CD4-positive, alpha-beta T cell (primary cell): ENCODE measurements around the gene CD70. TPM values are rescaled to one million over a fixed set of nuclear protein-coding genes. Genes with fewer than 3 reads are reported as not detected.
"Not testable (repeated sequence)": the region's sequence is repeated elsewhere in the genome, so short reads cannot be mapped to it uniquely, and the experiment has no call there.

Experiments
- ATAC-seq: fragments of 200-7000 bp; cut with Tn5 transposase; one replicate; pipeline ENCODE4 v1.10.0; 2022; ENCODE audit warnings: mild to moderate bottlenecking; ENCODE audit not compliant: poor library complexity
- CTCF ChIA-PET: fragments of 350-600 bp; sonication (Branson Sonifier 250); formaldehyde crosslinking; loops from one replicate; lab custom pipeline; 2021; ENCODE audit warnings: antibody characterized with exemption, inconsistent platforms; lab: Charles Lee
- POLR2A ChIA-PET: fragments of 350-600 bp; sonication (Branson Sonifier 250); formaldehyde crosslinking; loops from one replicate; lab custom pipeline; 2021; ENCODE audit warnings: antibody characterized with exemption, inconsistent platforms; lab: Charles Lee
- DNase-seq, 14 experiments: peaks; one replicate each; pipeline ENCODE4 v3.0.0-alpha.2; 2013 to 2020; ENCODE audit warnings: mixed read lengths in 2 of 14
- H3K27ac ChIP-seq, 2 donors: one replicate each; pipeline versions ENCODE4 v1.5.1 to v1.7.0; 2013; ENCODE audit warnings: low read length in 2 of 2, low read depth in 1 of 2, mild to moderate bottlenecking in 1 of 2
- H3K27me3 ChIP-seq, 2 experiments: 1 replicate in 1 of 2; 2 replicates in 1 of 2; pipeline versions ENCODE4 v1.6.1 to v1.7.0; 2013; ENCODE audit warnings: low read length in 2 of 2, control low read depth in 1 of 2, mild to moderate bottlenecking in 1 of 2, moderate library complexity in 1 of 2; ENCODE audit not compliant: insufficient read depth in 2 of 2, control insufficient read depth in 1 of 2
- H3K36me3 ChIP-seq: one replicate; pipeline ENCODE4 v1.6.1; 2013; ENCODE audit warnings: low read length, control low read depth; ENCODE audit not compliant: insufficient read depth
- H3K4me1 ChIP-seq: one replicate; pipeline ENCODE4 v1.6.1; 2013; ENCODE audit warnings: low read length, control low read depth; ENCODE audit not compliant: insufficient read depth
- H3K4me3 ChIP-seq: one replicate; pipeline ENCODE4 v1.5.1; 2013; ENCODE audit warnings: mild to moderate bottlenecking, low read length, moderate library complexity
- H3K9me3 ChIP-seq, 2 experiments: 1 replicate in 1 of 2; 2 replicates in 1 of 2; pipeline versions ENCODE4 v1.6.1 to v1.7.0; 2013; ENCODE audit warnings: low read length in 2 of 2, mild to moderate bottlenecking in 2 of 2, control low read depth in 1 of 2, moderate library complexity in 1 of 2; ENCODE audit not compliant: control insufficient read depth in 1 of 2, insufficient read depth in 1 of 2
- H3K27ac Mint-ChIP-seq: one replicate; pipeline ENCODE4 v1.8.0; 2020; ENCODE audit warnings: mixed read lengths
- H3K27me3 Mint-ChIP-seq: one replicate; pipeline ENCODE4 v1.8.0; 2021; ENCODE audit warnings: mixed read lengths
- H3K36me3 Mint-ChIP-seq: one replicate; pipeline ENCODE4 v1.8.0; 2021; ENCODE audit warnings: low read depth, mixed read lengths
- H3K4me1 Mint-ChIP-seq: one replicate; pipeline ENCODE4 v1.8.0; 2021; ENCODE audit warnings: low read depth, mixed read lengths
- H3K4me3 Mint-ChIP-seq: one replicate; pipeline ENCODE4 v1.8.0; 2020; ENCODE audit warnings: mild to moderate bottlenecking, mixed read lengths
- H3K9me3 Mint-ChIP-seq: one replicate; pipeline ENCODE4 v1.8.0; 2020; ENCODE audit warnings: mixed read lengths
- CTCF ChIP-seq: fragments of 200-600 bp; IDR thresholded peaks from one replicate; pipeline ENCODE4 v1.8.0; 2022; ENCODE audit warnings: antibody characterized with exemption, mild to moderate bottlenecking
- intact Hi-C, 2 experiments: fragments of 100-400 bp; cut with DNase I in 1 of 2; cut with micrococcal nuclease in 1 of 2; formaldehyde crosslinking; loops; one replicate each; pipeline versions ENCODE4 v1.15.1 to v1.9.0; 2023 to 2025; cut with DNase I, micrococcal nuclease
- total RNA-seq, 174 experiments: library from RNA in 2 of 174; stranded (reverse) in 2 of 174; gene quantifications; one replicate each; pipeline ENCODE4 v1.2.3 and lab custom pipeline; 2021 to 2026

CD70 gene
- total RNA-seq, 2 experiments from 2014 or later: not detected

GRCh38 chr19:6586726-6587092 is 4.2 kb downstream of the CD70 start:
- DNase-seq (no peak), ATAC-seq (no peak)
- ChIA-PET CTCF (no interaction called here), POLR2A (no interaction called here)
- Mint-ChIP-seq H3K36me3 (no peaks in the 10 kb centered on the region), H3K27ac (no peak overlapping the region), H3K9me3 (no peaks in the 10 kb centered on the region), H3K4me1 (peaks cover 48% of the 10 kb centered on the region), H3K27me3 (peaks cover 58% of the 10 kb centered on the region), H3K4me3 (peak overlapping the region; percentile 57)
- Histone ChIP-seq H3K4me3 (no peak overlapping the region), H3K9me3 (peaks cover 0 to 14% of the 10 kb centered on the region in 2 experiments), H3K36me3 (no peaks in the 10 kb centered on the region), H3K27me3 (peaks cover 31 to 56% of the 10 kb centered on the region in 2 experiments), H3K27ac (no peak overlapping the region), H3K4me1 (peaks cover 47% of the 10 kb centered on the region)
- intact Hi-C loops: no loop called here
- no peak for TF ChIP-seq CTCF

- ChIA-PET CTCF (no interaction called here), POLR2A (no interaction called here)
- ATAC-seq (no peak), DNase-seq (no peak)
- no peak overlapping the region for H3K27ac Mint-ChIP-seq
- no peaks in the 10 kb centered on the region for H3K36me3 ChIP-seq
- H3K27me3 ChIP-seq: peaks cover 28 to 51% of the 10 kb centered on the region in 2 experiments
- peaks cover 41% of the 10 kb centered on the region for H3K4me1 ChIP-seq
- no peak overlapping the region for H3K4me3 Mint-ChIP-seq
- intact Hi-C loops: no loop called here
- no peak overlapping the region for H3K4me3 ChIP-seq
- peaks cover 0 to 13% of the 10 kb centered on the region in 2 experiments for H3K9me3 ChIP-seq
- H3K27ac ChIP-seq: no peak overlapping the region
- peaks cover 45% of the 10 kb centered on the region for H3K4me1 Mint-ChIP-seq
- H3K27me3 Mint-ChIP-seq: peaks cover 57% of the 10 kb centered on the region
- H3K9me3 Mint-ChIP-seq: no peaks in the 10 kb centered on the region
- no peak for TF ChIP-seq CTCF
- H3K36me3 Mint-ChIP-seq: no peaks in the 10 kb centered on the region
Observed at GRCh38 chr19:6586056-6586455, 4.9 kb downstream of the CD70 start.

GRCh38 chr19:6582515-6583484 is 8.2 kb downstream of the CD70 start:
- H3K27ac Mint-ChIP-seq, H3K4me3 Mint-ChIP-seq, intact Hi-C loops, ATAC-seq, H3K9me3 ChIP-seq, H3K9me3 Mint-ChIP-seq, H3K4me3 ChIP-seq, CTCF ChIA-PET, DNase-seq, H3K36me3 ChIP-seq, H3K27ac ChIP-seq, H3K36me3 Mint-ChIP-seq: not testable (repeated sequence)
- peaks cover 12% of the 10 kb centered on the region for H3K4me1 Mint-ChIP-seq
- Histone ChIP-seq H3K4me1 (peaks cover 11% of the 10 kb centered on the region), H3K27me3 (peaks cover 5 to 19% of the 10 kb centered on the region in 2 experiments)
- H3K27me3 Mint-ChIP-seq: peaks cover 29% of the 10 kb centered on the region
- POLR2A ChIA-PET: interaction anchor here (0.7 kb wide), 1 partner anchor 9 kb away, joined by 6 read pairs; no protein-coding TSS in a partner anchor
